Fibroblast of lung (primary cell): ENCODE results near the gene HOXC6. TPM values are rescaled to one million over a fixed set of nuclear protein-coding genes. Genes with fewer than 3 reads are reported as not detected.

Experiments used
- DNase-seq, 2 donors: peaks; one replicate each; pipeline versions ENCODE4 v3.0.0 to v3.0.0-alpha.2; 2010; ENCODE audit warnings: low read depth in 2 of 2
- H2AFZ ChIP-seq: 2 replicates; pipeline ENCODE4 v1.5.1; 2012; ENCODE audit warnings: low read length, control low read depth, inconsistent platforms
- H3K27ac ChIP-seq: 2 replicates; pipeline ENCODE4 v1.5.1; 2011; ENCODE audit warnings: low read length, control low read depth; ENCODE audit not compliant: insufficient read depth
- H3K27me3 ChIP-seq: 2 replicates; pipeline ENCODE4 v1.5.1; 2011; ENCODE audit warnings: mild to moderate bottlenecking, low read length; ENCODE audit not compliant: control insufficient read depth, insufficient read depth
- H3K36me3 ChIP-seq: 2 replicates; pipeline ENCODE4 v1.5.1; 2011; ENCODE audit warnings: low read length; ENCODE audit not compliant: control insufficient read depth, insufficient read depth
- H3K4me1 ChIP-seq: 2 replicates; pipeline ENCODE4 v1.5.1; 2011; ENCODE audit warnings: low read length; ENCODE audit not compliant: control insufficient read depth, insufficient read depth; ENCODE audit errors: extremely low read depth
- H3K4me2 ChIP-seq: 2 replicates; pipeline ENCODE4 v1.5.1; 2011; ENCODE audit warnings: low read length, control low read depth; ENCODE audit not compliant: insufficient read depth; ENCODE audit errors: extremely low read depth
- H3K4me3 ChIP-seq, 4 experiments: fragments of 200-600 bp in 1 of 4; sonication (generic) in 1 of 4; replicated peaks in 1 of 4; 2 replicates each; pipeline ENCODE4 v1.5.1; 2011 to 2016; ENCODE audit warnings: low read length in 4 of 4, low read depth in 3 of 4, mild to moderate bottlenecking in 3 of 4, control low read depth in 2 of 4, inconsistent platforms in 1 of 4, mixed read lengths in 1 of 4; ENCODE audit not compliant: insufficient read depth in 1 of 4; ENCODE audit errors: control extremely low read depth in 1 of 4
- H3K79me2 ChIP-seq: 2 replicates; pipeline ENCODE4 v1.5.1; 2012; ENCODE audit warnings: mild to moderate bottlenecking, low read length, inconsistent platforms; ENCODE audit not compliant: control insufficient read depth, insufficient read depth
- H3K9ac ChIP-seq: 2 replicates; pipeline ENCODE4 v1.5.1; 2011; ENCODE audit warnings: mild to moderate bottlenecking, low read length, control low read depth; ENCODE audit not compliant: insufficient read depth
- H3K9me3 ChIP-seq: 2 replicates; pipeline ENCODE4 v1.5.1; 2012; ENCODE audit warnings: low read depth, low read length; ENCODE audit not compliant: control insufficient read depth, insufficient read depth
- H4K20me1 ChIP-seq: 2 replicates; pipeline ENCODE4 v1.5.1; 2011; ENCODE audit warnings: low read length; ENCODE audit not compliant: control insufficient read depth, insufficient read depth; ENCODE audit errors: extremely low read depth
- CTCF ChIP-seq, 2 donors: IDR thresholded peaks in 1 of 2; conservative IDR thresholded peaks in 1 of 2; 1 replicate in 1 of 2; 2 replicates in 1 of 2; pipeline ENCODE4 v1.5.1; 2011 to 2012; ENCODE audit warnings: low read length in 2 of 2, control low read depth in 1 of 2, inconsistent platforms in 1 of 2, low read depth in 1 of 2, mild to moderate bottlenecking in 1 of 2
- EZH2 ChIP-seq: IDR thresholded peaks from 2 replicates; pipeline ENCODE4 v1.5.1; 2012; ENCODE audit warnings: low read length, control low read depth, mild to moderate bottlenecking; ENCODE audit errors: missing control alignments
- polyA plus RNA-seq, 2 donors: library from polyadenylated mRNA; depleted of rRNA in 1 of 2; stranded (reverse) in 1 of 2; unstranded in 1 of 2; fragments of >200 nt; gene quantifications; 2 replicates each; pipeline ENCODE4 v1.2.1, GENCODE V29; 2011 to 2012; ENCODE audit warnings: missing spikeins in 1 of 2
- total RNA-seq: library from RNA; depleted of rRNA; stranded (reverse); fragments of >200 nt; gene quantifications from 2 replicates; pipeline ENCODE4 v1.2.1, GENCODE V29; 2014

HOXC6 gene
- total and polyA plus RNA-seq, 2 donors (not counting 1 experiment from before 2014, with no cell fraction given) = 0.17 to 0.52 TPM

DNA sequence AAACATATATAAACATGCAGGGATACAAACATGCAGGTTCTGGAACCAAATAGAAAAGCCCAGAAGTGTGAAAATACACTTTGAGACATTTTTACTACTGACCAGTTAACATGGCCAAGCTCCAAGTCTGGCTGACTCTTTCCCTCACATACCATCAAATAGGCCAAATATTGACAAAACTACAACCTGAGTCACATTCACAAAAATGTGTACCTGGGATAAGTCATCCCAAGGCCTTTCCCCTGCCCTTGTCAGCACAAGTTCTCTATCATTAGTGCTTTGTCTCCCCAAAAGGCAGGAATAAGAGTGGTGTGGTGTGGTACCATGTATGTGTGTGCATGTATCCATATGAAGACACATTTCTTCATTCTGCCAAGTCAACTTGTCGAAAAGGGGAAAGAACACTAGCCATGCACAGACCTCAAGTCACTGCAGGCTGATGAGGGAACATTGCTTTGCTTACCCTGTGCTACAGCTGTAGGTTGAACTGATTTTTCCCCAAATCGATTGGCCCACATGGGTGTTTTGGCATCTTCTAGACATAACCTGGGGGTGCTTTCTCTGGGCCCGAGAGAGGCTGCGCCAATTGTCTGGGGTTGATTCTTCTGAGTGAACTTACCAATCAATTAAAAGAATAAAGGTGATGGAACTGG, 40.3 kb downstream of the HOXC6 start:
- no peaks in the 10 kb centered on the region for H3K27me3 ChIP-seq
- no peak overlapping the region for H3K4me3 ChIP-seq
- no peak overlapping the region for H3K9ac ChIP-seq
- no peak for DNase-seq
- peak overlapping the region; percentile 13 for H3K4me2 ChIP-seq
- no peaks in the 10 kb centered on the region for H3K9me3 ChIP-seq
- H3K27ac ChIP-seq = no peak overlapping the region
- H3K4me1 ChIP-seq = no peaks in the 10 kb centered on the region
- no peaks in the 10 kb centered on the region for H3K36me3 ChIP-seq
- H3K79me2 ChIP-seq = no peaks in the 10 kb centered on the region
- no peaks in the 10 kb centered on the region for H4K20me1 ChIP-seq
- TF ChIP-seq CTCF (conservative IDR thresholded peaks at IDR 0.05 in 1 of 2, IDR thresholded peaks at IDR 0.05 in 1 of 2; ENCODE audit: low read depth in 1 of 2, low read length in 2 of 2) = no peak
- TF ChIP-seq EZH2 = no peak
- H2AFZ ChIP-seq = no peak overlapping the region

GRCh38 chr12:54071942-54072341, 43.7 kb downstream of the HOXC6 start:
- Histone ChIP-seq H3K36me3 (no peaks in the 10 kb centered on the region), H3K79me2 (no peaks in the 10 kb centered on the region), H3K4me2 (no peak overlapping the region), H3K9me3 (no peaks in the 10 kb centered on the region), H2AFZ (no peak overlapping the region), H4K20me1 (no peaks in the 10 kb centered on the region), H3K27me3 (no peaks in the 10 kb centered on the region), H3K9ac (no peak overlapping the region), H3K4me3 (no peak overlapping the region), H3K4me1 (no peaks in the 10 kb centered on the region), H3K27ac (no peak overlapping the region)
- TF ChIP-seq CTCF (conservative IDR thresholded peaks at IDR 0.05 in 1 of 2, IDR thresholded peaks at IDR 0.05 in 1 of 2; ENCODE audit: low read depth in 1 of 2, low read length in 2 of 2) = no peak
- TF ChIP-seq EZH2 = no peak
- DNase-seq = no peak

DNA sequence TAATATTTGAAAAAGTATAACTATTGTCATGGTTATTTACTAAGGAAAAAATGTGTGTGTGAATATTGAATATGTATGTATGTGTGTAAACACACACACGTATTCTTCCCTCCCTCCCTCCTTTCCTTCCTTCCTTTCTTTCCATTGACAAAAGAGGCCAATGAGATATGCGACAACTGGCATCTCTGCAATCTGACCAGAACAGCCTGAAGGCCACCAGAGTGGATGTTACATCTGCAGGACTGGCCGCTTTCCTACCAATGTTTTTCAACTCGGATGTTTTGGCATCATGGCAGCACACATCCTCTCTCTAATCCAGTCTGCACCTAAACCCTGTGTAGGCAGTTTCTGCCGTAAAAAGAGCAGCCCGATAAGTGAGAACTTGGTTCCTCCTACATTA, 46.1 kb downstream of the HOXC6 start:
- no peak for TF ChIP-seq CTCF (conservative IDR thresholded peaks at IDR 0.05 in 1 of 2, IDR thresholded peaks at IDR 0.05 in 1 of 2; ENCODE audit: low read depth in 1 of 2, low read length in 2 of 2)
- TF ChIP-seq EZH2 = no peak
- H3K4me2 ChIP-seq = no peak overlapping the region
- no peak for DNase-seq
- H3K36me3 ChIP-seq = no peaks in the 10 kb centered on the region
- no peak overlapping the region for H3K9ac ChIP-seq
- H3K9me3 ChIP-seq = no peaks in the 10 kb centered on the region
- H3K4me1 ChIP-seq = no peaks in the 10 kb centered on the region
- H3K79me2 ChIP-seq = no peaks in the 10 kb centered on the region
- no peaks in the 10 kb centered on the region for H4K20me1 ChIP-seq
- no peak overlapping the region for H3K27ac ChIP-seq
- no peaks in the 10 kb centered on the region for H3K27me3 ChIP-seq
- no peak overlapping the region for H2AFZ ChIP-seq
- H3K4me3 ChIP-seq = no peak overlapping the region
